SK-N-MC (cell line): ENCODE data around the gene TRPM2.

Experiments
- DNase-seq: peaks from one replicate; pipeline ENCODE4 v3.0.0-alpha.2; 2011; ENCODE audit warnings: low read depth, low spot score
- H3K27ac ChIP-seq: fragments of 200-600 bp; sonication (generic); 2 replicates; pipeline ENCODE4 v1.5.1; 2016; ENCODE audit warnings: mixed run types
- H3K36me3 ChIP-seq: fragments of 200-600 bp; sonication (generic); 2 replicates; pipeline ENCODE4 v1.6.1; 2017; ENCODE audit warnings: antibody characterized with exemption, low read length, mixed read lengths; ENCODE audit not compliant: insufficient read depth
- H3K4me3 ChIP-seq: fragments of 200-600 bp; sonication (generic); 2 replicates; pipeline ENCODE4 v1.5.1; 2016
- H3K9ac ChIP-seq: fragments of 200-600 bp; sonication (generic); 2 replicates; pipeline ENCODE4 v1.8.0; 2017; ENCODE audit warnings: mixed run types, mixed read lengths; ENCODE audit not compliant: insufficient read length
- H3K9me3 ChIP-seq: fragments of 200-600 bp; sonication (generic); 2 replicates; pipeline ENCODE4 v1.6.1; 2017; ENCODE audit warnings: low read depth, mild to moderate bottlenecking, antibody characterized with exemption, low read length, moderate library complexity, mixed read lengths
- EZH2 ChIP-seq: fragments of 200-600 bp; sonication (generic); IDR thresholded peaks from one replicate; pipeline ENCODE4 v1.6.1; 2017; ENCODE audit warnings: antibody characterized with exemption
- FOXP2 ChIP-seq: optimal IDR thresholded peaks from 2 replicates; pipeline ENCODE3; 2011; ENCODE audit warnings: mild to moderate bottlenecking, moderate library complexity; ENCODE audit not compliant: insufficient read depth; ENCODE audit errors: extremely low read length, control extremely low read depth
- POLR2AphosphoS5 ChIP-seq: IDR thresholded peaks from 2 replicates; pipeline ENCODE4 v1.6.1; 2012; ENCODE audit warnings: mild to moderate bottlenecking, low read depth, low read length, borderline replicate concordance

TRPM2 gene

GRCh38 chr21:44419679-44420078 lies 66.3 kb downstream of the TRPM2 start:
- no peaks in the 10 kb centered on the region for H3K36me3 ChIP-seq
- DNase-seq, result no peak
- no peak overlapping the region for H3K9ac ChIP-seq
- H3K4me3 ChIP-seq, result no peak overlapping the region
- TF ChIP-seq EZH2 (no peak), POLR2AphosphoS5 (no peak), FOXP2 (no peak)
- H3K9me3 ChIP-seq, result no peaks in the 10 kb centered on the region
- no peak overlapping the region for H3K27ac ChIP-seq

- H3K27ac ChIP-seq, result no peak overlapping the region
- H3K4me3 ChIP-seq, result no peak overlapping the region
- no peak overlapping the region for H3K9ac ChIP-seq
- TF ChIP-seq FOXP2, result no peak
- TF ChIP-seq EZH2, result no peak
- no peak for TF ChIP-seq POLR2AphosphoS5
- no peaks in the 10 kb centered on the region for H3K36me3 ChIP-seq
- DNase-seq, result no peak
- no peaks in the 10 kb centered on the region for H3K9me3 ChIP-seq
These were observed 67.2 kb downstream of the TRPM2 start for GRCh38 chr21:44420416-44421205.

GRCh38 chr21:44421901-44422840 lies 68.8 kb downstream of the TRPM2 start:
- Histone ChIP-seq H3K36me3 (no peaks in the 10 kb centered on the region), H3K27ac (no peak overlapping the region), H3K9ac (no peak overlapping the region), H3K9me3 (no peaks in the 10 kb centered on the region), H3K4me3 (no peak overlapping the region)
- no peak for DNase-seq
- TF ChIP-seq POLR2AphosphoS5, result no peak
- TF ChIP-seq FOXP2, result no peak
- TF ChIP-seq EZH2, result no peak

GRCh38 chr21:44423312-44423821 lies 69.9 kb downstream of the TRPM2 start:
- H3K9me3 ChIP-seq, result no peaks in the 10 kb centered on the region
- DNase-seq, result no peak
- no peak overlapping the region for H3K9ac ChIP-seq
- no peak overlapping the region for H3K27ac ChIP-seq
- H3K36me3 ChIP-seq, result no peaks in the 10 kb centered on the region
- no peak for TF ChIP-seq POLR2AphosphoS5
- H3K4me3 ChIP-seq, result no peak overlapping the region

- no peak for DNase-seq
- Histone ChIP-seq H3K9me3 (no peaks in the 10 kb centered on the region), H3K27ac (no peak overlapping the region), H3K9ac (no peak overlapping the region), H3K4me3 (no peak overlapping the region), H3K36me3 (no peaks in the 10 kb centered on the region)
- no peak for TF ChIP-seq POLR2AphosphoS5
- no peak for TF ChIP-seq EZH2
- TF ChIP-seq FOXP2, result no peak
These were observed 70.7 kb downstream of the TRPM2 start for GRCh38 chr21:44423941-44424607.

- Histone ChIP-seq H3K4me3 (no peak overlapping the region), H3K9me3 (no peaks in the 10 kb centered on the region), H3K9ac (no peak overlapping the region), H3K27ac (no peak overlapping the region), H3K36me3 (no peaks in the 10 kb centered on the region)
- no peak for TF ChIP-seq POLR2AphosphoS5
- no peak for TF ChIP-seq EZH2
- TF ChIP-seq FOXP2, result no peak
- no peak for DNase-seq
These were observed 71.3 kb downstream of the TRPM2 start for GRCh38 chr21:44424608-44425306.

- Histone ChIP-seq H3K9me3 (no peaks in the 10 kb centered on the region), H3K27ac (no peak overlapping the region), H3K36me3 (no peaks in the 10 kb centered on the region), H3K4me3 (no peak overlapping the region), H3K9ac (no peak overlapping the region)
- no peak for TF ChIP-seq EZH2
- no peak for TF ChIP-seq POLR2AphosphoS5
- TF ChIP-seq FOXP2, result no peak
- DNase-seq, result no peak
These were observed 72.0 kb downstream of the TRPM2 start for GRCh38 chr21:44425307-44425894.
